Omental fat pad (tissue), 4 donors: ENCODE data around the gene TPGS2. TPM values are rescaled to one million over a fixed set of nuclear protein-coding genes. Genes with fewer than 3 reads are reported as not detected.

Experiments
- ATAC-seq: fragments of 150-250 bp; one replicate; pipeline ENCODE4 v1.9.1; 2016; ENCODE audit warnings: mild to moderate bottlenecking, moderate library complexity; ENCODE audit not compliant: low FRiP score
- DNase-seq: peaks from one replicate; pipeline ENCODE4 v3.0.0-alpha.2; 2019; ENCODE audit warnings: low spot score
- total RNA-seq, 4 donors: library from RNA; depleted of rRNA; stranded (reverse); fragments of >200 nt; gene quantifications; one replicate each; pipeline ENCODE4 v1.1.0, GENCODE V29; 2016
- TF ChIP-seq, protein P1 (sequence below), 3 donors: fragments of 450-650 bp; IDR thresholded peaks; one replicate each; pipeline ENCODE4 v1.5.1; 2016 to 2017; ENCODE audit warnings: antibody characterized with exemption in 3 of 3, mild to moderate bottlenecking in 3 of 3, moderate library complexity in 2 of 3

The TPGS2 gene
- total RNA-seq, 4 donors from 2014 or later, result 66.6 to 134 (median 101) TPM

DNA sequence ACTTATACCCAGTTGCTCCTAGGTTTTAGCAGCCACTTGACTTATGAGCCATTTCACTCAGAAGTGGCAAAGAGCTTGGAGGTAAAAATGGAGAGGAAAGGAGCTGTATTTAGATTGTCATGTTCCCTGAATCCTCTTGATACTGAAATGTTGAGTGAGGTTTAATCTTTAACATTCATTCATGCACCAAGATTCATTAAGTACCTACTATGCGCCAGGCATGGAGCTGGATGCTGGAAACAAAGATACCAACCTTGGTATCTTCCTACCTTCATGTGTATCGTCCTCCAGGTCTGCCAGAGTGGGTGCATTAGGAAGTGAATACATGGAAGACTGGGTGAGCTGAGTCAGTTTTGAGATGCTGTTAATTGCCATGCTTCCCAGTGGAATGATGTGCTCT, 23.7 kb downstream of the TPGS2 start:
- TF ChIP-seq, protein P1, sequence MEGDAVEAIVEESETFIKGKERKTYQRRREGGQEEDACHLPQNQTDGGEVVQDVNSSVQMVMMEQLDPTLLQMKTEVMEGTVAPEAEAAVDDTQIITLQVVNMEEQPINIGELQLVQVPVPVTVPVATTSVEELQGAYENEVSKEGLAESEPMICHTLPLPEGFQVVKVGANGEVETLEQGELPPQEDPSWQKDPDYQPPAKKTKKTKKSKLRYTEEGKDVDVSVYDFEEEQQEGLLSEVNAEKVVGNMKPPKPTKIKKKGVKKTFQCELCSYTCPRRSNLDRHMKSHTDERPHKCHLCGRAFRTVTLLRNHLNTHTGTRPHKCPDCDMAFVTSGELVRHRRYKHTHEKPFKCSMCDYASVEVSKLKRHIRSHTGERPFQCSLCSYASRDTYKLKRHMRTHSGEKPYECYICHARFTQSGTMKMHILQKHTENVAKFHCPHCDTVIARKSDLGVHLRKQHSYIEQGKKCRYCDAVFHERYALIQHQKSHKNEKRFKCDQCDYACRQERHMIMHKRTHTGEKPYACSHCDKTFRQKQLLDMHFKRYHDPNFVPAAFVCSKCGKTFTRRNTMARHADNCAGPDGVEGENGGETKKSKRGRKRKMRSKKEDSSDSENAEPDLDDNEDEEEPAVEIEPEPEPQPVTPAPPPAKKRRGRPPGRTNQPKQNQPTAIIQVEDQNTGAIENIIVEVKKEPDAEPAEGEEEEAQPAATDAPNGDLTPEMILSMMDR (IDR thresholded peaks at IDR 0.05), result no peak
- ATAC-seq (no peak), DNase-seq (no peak)

DNA sequence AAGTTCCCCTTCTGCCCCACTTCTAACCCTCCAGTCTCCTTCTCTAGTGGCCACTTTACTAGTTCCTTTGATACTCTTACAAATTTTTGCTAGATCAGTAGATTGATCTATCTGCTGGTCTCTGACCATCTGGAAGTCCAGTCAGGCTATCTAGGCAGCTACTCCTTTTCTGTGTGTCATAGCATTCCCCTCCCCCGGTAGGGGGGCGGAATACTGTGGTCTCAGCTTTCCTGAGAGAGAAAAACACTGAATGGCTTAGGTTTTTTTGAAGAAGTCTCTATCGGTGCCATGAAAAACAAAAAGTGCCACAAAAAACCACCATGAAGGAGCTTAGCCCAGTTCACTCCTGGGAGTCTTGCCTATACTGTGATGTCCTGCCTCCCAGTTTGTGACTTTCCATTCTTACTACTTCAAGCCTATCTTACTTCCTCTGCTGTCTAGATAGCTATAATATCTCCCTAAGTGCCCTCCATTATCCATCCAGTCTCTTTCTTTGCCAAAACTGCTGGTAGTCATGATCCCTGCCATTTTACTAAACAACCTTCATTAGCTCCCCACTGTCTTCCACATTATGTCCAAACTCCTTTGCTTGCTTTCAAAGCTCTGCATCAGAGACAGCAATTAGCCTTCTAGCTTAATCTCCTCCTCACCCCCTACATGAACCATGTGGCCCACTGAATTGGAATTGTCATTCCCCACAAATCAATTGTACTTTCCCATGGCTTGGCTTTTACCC, 29.9 kb downstream of the TPGS2 start:
- ATAC-seq (no peak), DNase-seq (no peak)
- TF ChIP-seq, protein P1 (IDR thresholded peaks at IDR 0.05), result no peak

DNA sequence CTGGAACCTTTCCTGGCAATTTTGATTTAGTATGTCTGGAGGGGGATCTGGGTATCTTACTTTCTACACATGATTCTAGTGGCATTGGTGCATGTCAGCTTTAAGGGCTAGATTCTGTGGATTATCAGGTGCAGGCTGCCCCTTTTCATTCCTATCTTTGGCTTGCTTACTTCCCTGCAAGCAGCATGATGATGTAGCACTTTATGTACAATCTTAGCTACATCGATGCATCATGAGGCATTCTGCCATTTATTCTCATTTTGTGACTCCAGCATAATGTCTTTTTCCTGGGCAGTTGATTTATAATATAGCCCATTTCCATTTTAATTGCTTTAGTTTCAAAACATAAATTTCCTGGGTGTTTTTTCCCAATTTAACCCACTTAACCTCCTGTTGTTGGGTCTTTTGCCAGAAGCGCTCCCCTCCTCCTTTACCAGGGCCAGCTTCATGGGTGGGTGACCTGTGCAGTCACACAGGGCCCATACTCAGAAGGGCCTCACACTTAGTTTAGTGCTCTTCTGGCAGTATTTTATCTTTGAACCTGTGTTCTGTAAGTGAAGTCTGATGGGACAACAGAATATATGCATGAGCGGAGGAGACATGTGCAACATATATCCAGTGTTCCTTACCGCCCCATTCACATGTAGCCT, 36.0 kb downstream of the TPGS2 start:
- ATAC-seq (no peak), DNase-seq (no peak)
- TF ChIP-seq, protein P1 (IDR thresholded peaks at IDR 0.05), result no peak

DNA sequence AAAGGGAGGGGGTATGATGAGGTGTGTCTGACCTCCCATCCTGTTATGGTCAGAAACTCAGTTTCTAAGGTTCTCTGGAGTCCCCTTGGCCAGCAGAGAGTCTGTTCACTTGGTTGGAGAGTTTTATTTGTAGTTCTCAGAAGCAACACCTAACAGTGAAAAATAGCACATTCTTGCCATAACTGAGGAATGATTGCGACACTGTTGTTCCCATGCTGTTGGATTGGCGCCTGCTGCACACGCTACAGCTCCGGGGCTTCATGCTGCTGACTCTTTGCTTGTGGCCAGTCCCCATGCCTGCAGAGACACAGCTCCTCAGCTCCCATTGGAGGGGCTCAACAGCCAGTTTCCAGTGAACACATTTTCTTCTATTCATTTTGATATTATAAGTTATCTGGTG, 42.1 kb downstream of the TPGS2 start:
- ATAC-seq (peak; percentile 82), DNase-seq (no peak)
- TF ChIP-seq, protein P1 (IDR thresholded peaks at IDR 0.05), result no peak

DNA sequence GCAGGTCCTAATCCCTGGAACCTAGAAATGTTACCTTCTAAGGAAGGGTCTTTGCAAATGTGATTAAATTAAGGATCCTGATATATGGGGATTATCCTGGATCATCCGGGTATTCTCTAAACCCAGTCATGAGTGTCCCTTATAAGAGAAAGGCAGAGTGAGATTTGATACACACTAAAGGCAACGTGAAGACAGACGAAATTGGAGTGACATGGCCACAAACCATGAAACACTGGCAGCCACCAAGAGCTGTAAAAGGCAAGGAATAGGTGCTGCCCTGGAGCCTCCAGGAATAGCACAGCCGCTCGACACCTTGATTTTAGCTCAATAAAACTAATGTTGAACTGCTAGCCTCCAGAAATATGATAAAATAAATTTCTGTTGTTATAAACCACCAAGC, 45.0 kb downstream of the TPGS2 start:
- DNase-seq, result no peak
- TF ChIP-seq, protein P1 (IDR thresholded peaks at IDR 0.05), result no peak
- ATAC-seq, result no peak

DNA sequence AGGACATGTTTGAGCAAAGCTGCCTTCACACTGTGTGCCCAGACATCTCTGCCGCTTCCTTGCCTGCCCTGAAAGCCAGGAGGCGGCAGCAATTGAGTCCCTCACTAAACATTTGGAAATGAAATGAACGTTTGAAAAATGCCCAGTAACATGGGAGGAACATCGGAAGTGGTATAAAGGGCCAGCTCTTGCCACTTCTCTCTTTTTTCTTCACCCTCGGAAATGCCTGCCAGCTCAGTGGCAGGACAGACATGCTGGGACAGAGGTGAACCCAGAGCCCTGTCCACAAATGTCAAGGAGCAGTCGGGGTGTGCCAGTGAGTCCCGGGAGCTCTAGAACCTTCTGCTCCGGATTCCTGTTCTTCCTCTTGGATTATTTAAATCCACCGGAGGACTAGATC, 46.1 kb downstream of the TPGS2 start:
- ATAC-seq (no peak), DNase-seq (no peak)
- TF ChIP-seq, protein P1 (IDR thresholded peaks at IDR 0.05), result no peak

DNA sequence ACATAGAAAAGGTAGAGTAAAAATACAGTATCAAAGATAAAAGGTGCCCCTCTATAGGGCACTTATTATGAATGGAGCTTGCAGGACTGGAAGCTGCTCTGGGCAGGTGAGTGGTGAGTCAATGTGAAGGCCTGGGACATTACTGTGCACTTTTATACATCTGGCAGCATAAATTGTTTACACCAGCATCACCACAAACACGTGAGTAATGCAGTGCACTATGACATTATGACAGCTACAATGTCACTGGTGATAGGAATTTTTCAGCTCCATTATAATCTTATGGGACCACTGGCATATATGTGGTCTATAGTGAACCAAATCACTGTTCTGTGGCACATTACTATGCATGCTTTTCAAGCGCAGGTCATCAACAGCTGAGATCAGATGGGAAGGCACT, 48.1 kb downstream of the TPGS2 start:
- no peak for ATAC-seq
- DNase-seq, result no peak
- TF ChIP-seq, protein P1 (IDR thresholded peaks at IDR 0.05), result no peak
